Stimulated activated effector memory CD8-positive, alpha-beta T cell treated with anti-CD3 and anti-CD28 coated beads, Interleukin-12 subunit alpha, Interleukin-12 subunit beta, amount 100 ng/mL, for 72 hours (primary cell): ENCODE data around the gene DCP2.
A peak's percentile ranks its signal among the peaks of the same experiment; 100 is the strongest.

Source experiments
- ATAC-seq: fragments of 150-1000 bp; cut with Tn5 transposase; 2 replicates; pipeline ENCODE4 v1.10.0; 2021
- DNase-seq, 2 donors: peaks; one replicate each; pipeline ENCODE4 v3.0.0; 2021 to 2022; ENCODE audit warnings: low spot score in 2 of 2
- H3K27ac Mint-ChIP-seq: one replicate; pipeline ENCODE4 v1.8.0; 2022; ENCODE audit warnings: mild to moderate bottlenecking, mixed read lengths
- H3K36me3 Mint-ChIP-seq: one replicate; pipeline ENCODE4 v1.8.0; 2022; ENCODE audit warnings: mild to moderate bottlenecking, mixed read lengths
- H3K4me1 Mint-ChIP-seq: one replicate; pipeline ENCODE4 v1.8.0; 2022; ENCODE audit warnings: mixed read lengths
- H3K4me3 Mint-ChIP-seq: one replicate; pipeline ENCODE4 v1.8.0; 2022; ENCODE audit warnings: mild to moderate bottlenecking, mixed read lengths
- H3K9me3 Mint-ChIP-seq: one replicate; pipeline ENCODE4 v1.8.0; 2022; ENCODE audit warnings: mixed read lengths

The DCP2 gene

GRCh38 chr5:112976432-112977309 is at the start of gene DCP2:
Gene DCP2, plus strand, starts transcription at chr5:112976798. Its CDS starts 136 bp downstream, at chr5:112976934.
- DNase-seq = peak; percentile 76 to 96
- peaks cover 45% of the 10 kb centered on the region for H3K36me3 Mint-ChIP-seq
- peak within 1 kb of the TSS; percentile 96 for H3K4me3 Mint-ChIP-seq
- ATAC-seq = peak; percentile 98
- peaks cover 31% of the 10 kb centered on the region for H3K4me1 Mint-ChIP-seq
- H3K9me3 Mint-ChIP-seq = no peaks in the 10 kb centered on the region
- H3K27ac Mint-ChIP-seq = peak within 1 kb of the TSS; percentile 97

DNA sequence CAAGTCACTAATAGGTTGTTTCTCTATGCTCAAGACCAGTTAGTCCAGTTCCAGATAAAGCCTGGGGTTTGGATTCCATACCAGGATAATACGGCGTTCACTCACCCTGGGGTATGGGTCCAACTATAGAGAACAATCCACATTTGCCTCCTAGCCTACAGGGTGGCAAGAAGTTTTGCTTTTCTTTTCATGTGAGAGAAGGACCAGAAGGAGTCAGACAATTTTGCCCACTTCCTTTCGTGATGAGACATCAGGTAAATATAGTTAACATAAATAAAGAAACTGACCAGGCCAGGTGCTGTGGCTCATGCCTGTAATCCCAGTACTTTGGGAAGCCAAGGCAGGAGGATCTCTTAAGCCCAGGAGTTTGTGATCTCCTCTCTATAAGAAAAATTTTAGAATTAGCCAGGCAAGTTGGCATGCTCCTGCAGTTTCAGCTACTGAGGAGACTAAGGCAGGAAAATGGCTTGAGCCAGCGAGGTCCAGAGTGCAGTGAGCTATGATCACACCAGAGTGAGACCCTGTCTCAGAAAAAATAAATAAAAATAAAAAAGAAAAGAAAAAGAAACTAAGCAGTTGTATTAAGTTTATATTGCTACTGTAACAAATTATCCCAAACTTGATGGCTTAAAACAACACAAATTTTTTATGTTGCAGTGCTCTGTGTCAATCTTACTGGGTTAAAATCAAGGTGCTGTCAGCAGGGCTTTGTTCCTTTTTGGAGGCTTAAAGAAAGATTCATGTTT is 47.1 kb upstream of the DCP2 start:
- no peak for DNase-seq
- peak overlapping the region; percentile 67 for H3K4me3 Mint-ChIP-seq
- peaks cover 10% of the 10 kb centered on the region for H3K36me3 Mint-ChIP-seq
- peak; percentile 89 for ATAC-seq
- H3K27ac Mint-ChIP-seq = peak overlapping the region; percentile 93
- peaks cover 43% of the 10 kb centered on the region for H3K4me1 Mint-ChIP-seq
- H3K9me3 Mint-ChIP-seq = peaks cover 4% of the 10 kb centered on the region

DNA sequence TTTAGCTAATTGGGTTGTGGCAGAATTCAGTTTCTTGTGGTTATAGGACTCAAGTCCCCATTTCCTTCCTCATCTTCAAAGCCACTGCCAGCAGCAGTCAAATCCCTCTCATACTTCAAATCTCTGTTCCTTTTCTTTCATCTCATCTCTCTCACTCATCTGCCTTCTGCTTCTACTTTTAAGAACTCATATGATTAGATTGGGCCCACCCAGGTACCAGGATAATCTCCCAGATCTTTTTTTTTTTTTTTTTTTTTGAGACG is 46.6 kb upstream of the DCP2 start:
- Mint-ChIP-seq H3K4me1 (peaks cover 43% of the 10 kb centered on the region), H3K36me3 (peaks cover 10% of the 10 kb centered on the region), H3K4me3 (peak overlapping the region; percentile 67), H3K27ac (peak overlapping the region; percentile 93), H3K9me3 (peaks cover 4% of the 10 kb centered on the region)
- DNase-seq (no peak), ATAC-seq (peak; percentile 36)

- Mint-ChIP-seq H3K4me3 (no peak overlapping the region), H3K27ac (no peak overlapping the region), H3K4me1 (peaks cover 43% of the 10 kb centered on the region)
Measured at GRCh38 chr5:112931473-112931872, 45.1 kb upstream of the DCP2 start.

GRCh38 chr5:112933105-112933504 is 43.5 kb upstream of the DCP2 start:
- peaks cover 42% of the 10 kb centered on the region for H3K4me1 Mint-ChIP-seq
- peaks cover 4% of the 10 kb centered on the region for H3K9me3 Mint-ChIP-seq
- no peak overlapping the region for H3K27ac Mint-ChIP-seq
- DNase-seq (no peak), ATAC-seq (no peak)
- H3K4me3 Mint-ChIP-seq = no peak overlapping the region
- H3K36me3 Mint-ChIP-seq = no peaks in the 10 kb centered on the region

More at GRCh38 chr5:112931473-112931872, 45.1 kb upstream of the DCP2 start:
- DNase-seq (no peak), ATAC-seq (peak; percentile 11)
- H3K9me3 Mint-ChIP-seq = peaks cover 4% of the 10 kb centered on the region
- peaks cover 10% of the 10 kb centered on the region for H3K36me3 Mint-ChIP-seq

DNA sequence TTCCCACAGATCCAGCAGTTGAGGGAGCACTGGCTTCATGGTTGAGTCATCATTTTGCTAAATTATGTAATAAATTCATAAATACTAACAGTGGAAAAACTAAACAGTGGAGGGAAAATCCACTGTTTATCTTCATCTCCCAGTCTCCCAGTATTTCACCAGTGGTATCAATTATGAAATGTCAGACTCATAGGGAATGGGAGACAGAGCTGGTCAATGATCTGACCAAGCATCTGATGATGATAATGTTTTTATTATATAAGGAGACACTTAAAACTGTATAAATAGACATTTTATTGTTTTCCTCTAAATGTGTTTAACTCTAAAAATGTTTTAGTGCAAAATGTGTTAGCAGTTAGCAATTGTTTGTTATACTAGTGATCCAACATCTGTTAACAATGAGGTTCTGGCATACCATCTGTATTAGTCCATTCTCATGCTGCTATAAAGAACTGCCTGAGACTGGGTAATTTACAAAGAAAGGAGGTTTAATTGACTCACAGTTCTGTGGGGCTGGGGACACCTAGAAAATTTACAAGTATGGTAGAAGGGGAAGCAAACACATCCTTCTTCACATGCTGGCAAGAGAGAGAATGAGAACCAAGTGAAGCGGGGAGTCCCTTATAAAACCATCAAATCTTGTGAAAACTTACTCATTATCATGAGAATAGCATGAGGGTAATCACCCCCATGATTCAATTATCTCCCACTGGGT is 42.8 kb upstream of the DCP2 start:
- peaks cover 4% of the 10 kb centered on the region for H3K9me3 Mint-ChIP-seq
- H3K4me1 Mint-ChIP-seq = peaks cover 35% of the 10 kb centered on the region
- no peaks in the 10 kb centered on the region for H3K36me3 Mint-ChIP-seq
- ATAC-seq = peak; percentile 33
- H3K27ac Mint-ChIP-seq = no peak overlapping the region
- no peak for DNase-seq
- H3K4me3 Mint-ChIP-seq = no peak overlapping the region

DNA sequence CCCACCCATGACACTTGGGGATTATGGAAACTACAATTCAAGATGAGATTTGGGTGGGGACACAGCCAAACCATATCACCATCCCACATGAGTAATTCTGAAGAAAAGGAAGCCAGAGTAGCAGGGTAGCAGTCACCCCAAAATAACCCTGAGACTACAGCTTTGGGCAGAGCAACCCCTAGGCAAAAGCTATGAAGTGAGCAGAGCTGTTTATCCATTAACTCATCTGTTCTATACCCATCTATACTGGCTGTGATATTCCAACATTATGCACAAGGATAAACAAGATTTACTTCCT is 42.3 kb upstream of the DCP2 start:
- no peaks in the 10 kb centered on the region for H3K36me3 Mint-ChIP-seq
- peaks cover 30% of the 10 kb centered on the region for H3K4me1 Mint-ChIP-seq
- ATAC-seq (peak; percentile 62), DNase-seq (no peak)
- H3K4me3 Mint-ChIP-seq = no peak overlapping the region
- peaks cover 4% of the 10 kb centered on the region for H3K9me3 Mint-ChIP-seq
- no peak overlapping the region for H3K27ac Mint-ChIP-seq

- peaks cover 4% of the 10 kb centered on the region for H3K9me3 Mint-ChIP-seq
- no peaks in the 10 kb centered on the region for H3K36me3 Mint-ChIP-seq
- DNase-seq = no peak
- no peak for ATAC-seq
- H3K27ac Mint-ChIP-seq = no peak overlapping the region
- H3K4me3 Mint-ChIP-seq = no peak overlapping the region
- H3K4me1 Mint-ChIP-seq = peaks cover 17% of the 10 kb centered on the region
Measured at GRCh38 chr5:112935675-112936074, 40.9 kb upstream of the DCP2 start.

DNA sequence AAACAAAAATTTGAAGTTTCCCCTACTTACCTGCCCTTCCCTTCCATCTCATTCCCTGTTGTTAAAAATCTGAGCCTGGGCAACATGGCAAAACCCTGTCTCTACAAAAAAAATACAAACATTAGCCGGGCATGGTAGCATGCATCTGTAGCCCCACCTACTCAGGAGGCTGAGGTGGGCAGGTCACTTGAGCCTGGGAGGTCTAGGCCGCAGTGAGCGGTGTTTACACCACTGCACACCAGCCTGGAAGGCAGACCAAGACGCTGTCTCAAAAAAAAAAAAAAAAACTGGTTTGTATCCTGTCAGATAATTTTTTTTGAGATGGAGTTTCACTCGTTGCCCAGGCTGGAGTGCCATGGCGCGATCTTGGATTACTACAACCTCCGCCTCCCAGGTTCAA is 38.3 kb upstream of the DCP2 start:
- DNase-seq (no peak), ATAC-seq (no peak)
- Mint-ChIP-seq H3K27ac (no peak overlapping the region), H3K4me1 (peaks cover 6% of the 10 kb centered on the region), H3K4me3 (no peak overlapping the region), H3K9me3 (peaks cover 4% of the 10 kb centered on the region), H3K36me3 (no peaks in the 10 kb centered on the region)

DNA sequence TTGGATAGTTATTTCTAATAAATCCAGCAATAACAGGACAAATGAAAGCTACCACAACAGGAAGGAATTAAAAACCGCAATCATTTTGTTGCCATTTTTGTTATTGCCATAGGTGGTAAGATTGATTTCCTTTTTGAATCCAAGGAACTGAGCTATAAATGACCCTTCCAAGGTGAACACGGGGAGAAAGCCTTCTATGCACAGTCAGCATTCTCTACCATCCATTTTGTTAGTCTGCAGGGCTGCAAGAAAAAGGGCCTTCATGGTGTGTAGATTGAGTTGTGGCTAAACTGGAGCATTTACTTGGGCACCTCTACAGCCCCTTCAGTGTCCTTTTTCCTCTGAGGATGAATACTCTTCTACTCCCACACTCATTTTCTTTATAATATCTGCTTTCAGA is 35.9 kb upstream of the DCP2 start:
- H3K36me3 Mint-ChIP-seq = no peaks in the 10 kb centered on the region
- no peak overlapping the region for H3K27ac Mint-ChIP-seq
- no peaks in the 10 kb centered on the region for H3K9me3 Mint-ChIP-seq
- DNase-seq (no peak), ATAC-seq (no peak)
- H3K4me1 Mint-ChIP-seq = no peaks in the 10 kb centered on the region
- H3K4me3 Mint-ChIP-seq = no peak overlapping the region

DNA sequence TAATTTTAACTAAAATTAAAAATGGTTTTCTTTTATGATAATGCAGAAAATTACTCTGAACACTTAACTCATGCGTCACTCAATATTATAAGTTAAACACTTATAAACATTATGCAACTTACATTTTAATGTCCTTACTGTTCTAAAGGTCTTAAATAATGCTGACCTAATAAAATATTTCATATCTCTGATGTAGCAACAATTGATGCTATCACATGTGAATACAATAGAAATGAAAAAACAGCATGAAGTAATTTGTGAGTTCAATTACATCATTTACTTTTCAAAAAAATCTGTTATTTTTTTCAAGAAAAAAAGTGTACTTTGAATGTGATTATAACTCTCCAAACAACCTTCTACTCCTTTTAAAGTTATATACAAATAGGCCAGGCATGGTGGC is 28.1 kb upstream of the DCP2 start:
- ATAC-seq = no peak
- Mint-ChIP-seq H3K4me3 (no peak overlapping the region), H3K36me3 (no peaks in the 10 kb centered on the region), H3K27ac (no peak overlapping the region), H3K9me3 (no peaks in the 10 kb centered on the region), H3K4me1 (peaks cover 5% of the 10 kb centered on the region)
- no peak for DNase-seq

GRCh38 chr5:112951124-112951702 is 25.4 kb upstream of the DCP2 start:
- H3K4me3 Mint-ChIP-seq = peak overlapping the region; percentile 39
- peak; percentile 99 for ATAC-seq
- H3K36me3 Mint-ChIP-seq = no peaks in the 10 kb centered on the region

GRCh38 chr5:112956606-112957005 is 20.0 kb upstream of the DCP2 start:
- no peak overlapping the region for H3K27ac Mint-ChIP-seq
- no peaks in the 10 kb centered on the region for H3K36me3 Mint-ChIP-seq
- DNase-seq = no peak
- H3K9me3 Mint-ChIP-seq = no peaks in the 10 kb centered on the region
- no peak for ATAC-seq
- H3K4me3 Mint-ChIP-seq = no peak overlapping the region
- H3K4me1 Mint-ChIP-seq = peaks cover 16% of the 10 kb centered on the region

More at GRCh38 chr5:112951124-112951702, 25.4 kb upstream of the DCP2 start:
- no peaks in the 10 kb centered on the region for H3K9me3 Mint-ChIP-seq
- H3K27ac Mint-ChIP-seq = peak overlapping the region; percentile 50
- H3K4me1 Mint-ChIP-seq = peaks cover 4% of the 10 kb centered on the region
- DNase-seq = peak in 1 of 2 donors; percentile 80

DNA sequence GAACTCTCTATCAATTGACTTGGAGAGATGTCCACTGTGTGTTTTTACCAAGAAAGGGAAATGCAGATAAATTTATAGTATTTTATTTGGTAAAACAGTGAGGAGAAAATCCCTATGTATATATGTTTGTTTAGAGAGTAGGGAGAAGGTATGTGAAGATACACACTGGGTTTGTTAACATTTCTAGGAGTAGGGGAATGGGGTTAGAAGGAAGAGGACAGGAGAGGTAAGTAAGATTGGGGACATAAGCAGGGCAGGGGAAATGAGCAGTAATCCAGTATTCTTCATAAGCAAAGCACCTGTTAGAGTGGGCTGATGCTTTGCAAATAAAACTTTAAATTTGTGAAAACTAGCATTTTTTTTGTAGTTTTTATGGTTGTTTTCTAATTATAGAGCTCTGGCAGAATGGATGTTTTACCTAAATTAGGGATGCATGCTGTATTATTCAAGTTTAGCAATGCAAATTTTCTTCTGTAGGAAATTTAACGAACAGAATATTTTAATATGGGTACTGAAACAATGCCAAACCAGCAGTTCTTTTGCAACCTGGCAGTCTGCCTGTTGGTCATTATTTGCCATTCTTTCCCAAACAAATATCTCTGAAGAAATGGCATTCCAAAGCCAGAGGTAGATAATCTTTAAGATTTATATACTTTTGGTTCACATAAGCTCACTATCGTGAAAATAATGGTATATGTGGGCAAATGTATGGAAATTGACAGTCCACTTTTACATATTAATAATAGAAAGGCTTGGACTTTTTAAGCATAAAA is 19.4 kb upstream of the DCP2 start:
- Mint-ChIP-seq H3K4me3 (no peak overlapping the region), H3K4me1 (peaks cover 16% of the 10 kb centered on the region), H3K27ac (no peak overlapping the region), H3K36me3 (no peaks in the 10 kb centered on the region), H3K9me3 (no peaks in the 10 kb centered on the region)
- ATAC-seq (no peak), DNase-seq (no peak)
